ENCODE results near the gene TANC1. TPM values are rescaled to one million over a fixed set of nuclear protein-coding genes. Genes with fewer than 3 reads are reported as not detected.

TANC1 gene
- total RNA-seq, 1 experiment from 2014 or later = 26.5 TPM

DNA sequence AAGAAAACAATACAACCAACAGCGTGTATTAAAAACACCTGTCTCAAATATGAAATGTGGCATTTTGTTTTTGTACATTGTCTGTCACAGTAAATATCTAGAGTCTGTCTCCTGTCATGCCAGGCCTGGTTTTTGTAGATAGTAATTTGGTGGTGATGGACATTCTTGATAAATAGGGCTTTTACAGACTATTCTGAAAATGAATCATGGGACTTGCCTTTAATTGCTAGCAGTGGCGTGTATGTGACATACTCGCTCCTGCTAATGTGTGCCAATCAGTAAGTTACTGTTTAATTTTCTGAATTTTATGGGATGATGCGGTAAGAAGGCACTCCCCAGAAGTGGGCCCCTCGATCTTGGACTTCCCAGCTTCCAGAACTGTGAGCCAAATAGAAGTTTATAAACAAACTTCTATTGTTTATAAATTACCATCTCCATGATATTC is 83.7 kb downstream of the TANC1 start:
- Histone ChIP-seq H3K9me3 (replicated peaks) (no peaks in the 10 kb centered on the region), H3K4me1 (replicated peaks) (peaks cover 73% of the 10 kb centered on the region), H3K36me3 (no peaks in the 10 kb centered on the region), H3K4me3 (no peak overlapping the region), H3K27ac (peak overlapping the region; percentile 60), H3K27me3 (replicated peaks) (no peaks in the 10 kb centered on the region)
- DNase-seq (ENCODE audit: low read depth in 1 of 2, low spot score in 2 of 2) = no peak

DNA sequence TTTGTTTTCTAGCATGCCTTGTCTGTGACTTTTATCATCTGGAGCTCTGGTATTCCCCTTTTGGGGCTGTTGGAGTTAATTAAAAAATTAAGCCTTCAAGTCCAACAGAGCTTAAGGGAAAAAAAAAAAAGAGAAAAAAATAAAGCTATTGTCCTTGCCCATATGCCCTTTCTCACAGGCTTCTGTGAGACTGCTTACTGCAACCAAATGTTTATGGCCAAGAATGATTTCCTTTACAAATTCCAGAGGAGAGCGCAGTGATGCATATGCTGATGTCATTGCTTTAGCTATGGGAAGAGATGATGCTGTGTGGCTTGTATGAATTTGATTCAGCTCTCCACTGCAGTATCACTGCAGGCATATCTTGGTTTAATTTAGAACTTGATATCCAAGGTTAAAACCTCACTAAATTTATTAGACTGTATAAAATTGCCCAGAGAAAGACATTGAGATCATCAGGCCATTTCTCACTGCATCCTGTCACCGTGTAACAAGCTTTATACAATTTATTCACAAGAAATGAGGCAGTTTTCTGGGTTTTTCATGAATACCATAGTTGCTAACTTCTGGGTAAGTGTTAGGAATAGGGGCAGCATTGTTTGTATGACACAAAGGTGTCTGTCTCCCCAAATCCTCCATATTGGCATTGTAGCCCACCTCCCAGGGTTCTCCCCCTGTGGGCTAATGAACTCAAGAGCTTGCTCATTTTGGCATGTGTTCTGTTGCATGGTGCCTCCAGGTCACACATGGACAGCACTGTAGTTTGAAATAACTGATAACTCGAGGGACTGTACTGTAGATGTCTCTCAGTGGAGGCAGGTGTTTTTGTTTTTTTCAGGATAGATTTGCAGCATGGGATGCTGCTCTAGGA is 85.0 kb downstream of the TANC1 start:
- H3K27me3 ChIP-seq (replicated peaks) = no peaks in the 10 kb centered on the region
- peaks cover 61% of the 10 kb centered on the region for H3K4me1 ChIP-seq (replicated peaks)
- peak; percentile 55 to 81 for DNase-seq (ENCODE audit: low read depth in 1 of 2, low spot score in 2 of 2)
- H3K9me3 ChIP-seq (replicated peaks) = no peaks in the 10 kb centered on the region
- H3K36me3 ChIP-seq = no peaks in the 10 kb centered on the region
- no peak overlapping the region for H3K4me3 ChIP-seq
- H3K27ac ChIP-seq = peak overlapping the region; percentile 60

DNA sequence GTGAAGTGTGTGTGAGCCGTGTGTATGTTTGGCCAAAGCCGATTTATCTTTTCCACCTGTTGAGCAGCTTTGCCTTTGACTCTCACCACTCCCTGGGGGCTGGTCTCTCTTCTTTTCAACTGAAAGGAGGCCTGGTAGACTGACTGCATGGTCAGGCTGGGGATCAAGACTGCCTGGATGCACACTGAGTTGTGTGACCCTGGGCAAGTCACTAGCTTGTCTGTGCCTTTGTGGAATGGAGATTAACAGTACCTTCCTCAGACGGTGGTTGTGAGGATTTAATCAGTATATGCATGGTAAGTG is 85.5 kb downstream of the TANC1 start:
- no peak overlapping the region for H3K27ac ChIP-seq
- no peaks in the 10 kb centered on the region for H3K27me3 ChIP-seq (replicated peaks)
- DNase-seq (ENCODE audit: low read depth in 1 of 2, low spot score in 2 of 2) = no peak
- no peaks in the 10 kb centered on the region for H3K36me3 ChIP-seq
- H3K4me1 ChIP-seq (replicated peaks) = peaks cover 55% of the 10 kb centered on the region
- H3K4me3 ChIP-seq = no peak overlapping the region
- H3K9me3 ChIP-seq (replicated peaks) = no peaks in the 10 kb centered on the region

DNA sequence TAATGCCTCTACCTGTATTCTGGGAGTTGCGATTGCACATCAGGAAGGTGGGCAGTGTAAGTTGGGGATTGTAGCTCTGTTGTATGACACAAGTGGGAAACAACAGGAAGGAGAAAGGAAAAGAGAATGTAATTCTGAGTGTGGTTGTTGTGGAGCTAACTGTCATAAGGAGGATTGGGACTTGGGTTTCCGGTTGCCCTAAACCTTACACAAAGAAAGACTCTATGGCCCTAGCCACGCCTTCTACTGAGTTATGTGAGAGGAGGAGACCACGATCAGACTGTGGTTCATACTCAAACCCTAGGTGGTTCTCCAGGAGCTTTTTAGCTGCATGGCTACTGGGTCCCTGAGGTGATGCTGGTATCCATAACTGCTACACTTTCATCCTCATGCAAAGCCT is 86.5 kb downstream of the TANC1 start:
- Histone ChIP-seq H3K36me3 (no peaks in the 10 kb centered on the region), H3K9me3 (replicated peaks) (no peaks in the 10 kb centered on the region), H3K4me1 (replicated peaks) (peaks cover 46% of the 10 kb centered on the region), H3K27ac (no peak overlapping the region), H3K27me3 (replicated peaks) (no peaks in the 10 kb centered on the region), H3K4me3 (no peak overlapping the region)
- DNase-seq (ENCODE audit: low read depth in 1 of 2, low spot score in 2 of 2) = no peak

DNA sequence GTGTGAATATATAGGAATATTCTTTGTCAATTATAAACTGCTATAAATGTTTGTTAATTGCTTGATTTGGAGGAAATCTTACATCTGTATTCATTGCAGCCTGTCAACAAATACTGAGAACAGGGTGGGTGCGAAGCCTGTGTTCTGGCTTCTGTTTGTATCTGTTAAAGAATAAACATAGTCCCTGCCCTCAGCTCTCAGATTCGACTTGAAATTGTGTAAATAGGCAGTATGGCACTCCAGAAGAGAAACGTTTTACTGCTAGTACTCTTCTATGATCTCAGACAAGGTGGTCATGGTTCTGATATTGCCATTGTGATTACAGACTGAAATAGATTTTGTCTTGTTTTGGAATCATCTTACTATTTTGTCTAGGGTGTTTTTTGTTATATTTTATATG is 92.1 kb downstream of the TANC1 start:
- DNase-seq (ENCODE audit: low read depth in 1 of 2, low spot score in 2 of 2) = no peak
- Histone ChIP-seq H3K36me3 (no peaks in the 10 kb centered on the region), H3K27me3 (replicated peaks) (no peaks in the 10 kb centered on the region), H3K4me1 (replicated peaks) (peaks cover 15% of the 10 kb centered on the region), H3K4me3 (no peak overlapping the region), H3K9me3 (replicated peaks) (no peaks in the 10 kb centered on the region), H3K27ac (no peak overlapping the region)

DNA sequence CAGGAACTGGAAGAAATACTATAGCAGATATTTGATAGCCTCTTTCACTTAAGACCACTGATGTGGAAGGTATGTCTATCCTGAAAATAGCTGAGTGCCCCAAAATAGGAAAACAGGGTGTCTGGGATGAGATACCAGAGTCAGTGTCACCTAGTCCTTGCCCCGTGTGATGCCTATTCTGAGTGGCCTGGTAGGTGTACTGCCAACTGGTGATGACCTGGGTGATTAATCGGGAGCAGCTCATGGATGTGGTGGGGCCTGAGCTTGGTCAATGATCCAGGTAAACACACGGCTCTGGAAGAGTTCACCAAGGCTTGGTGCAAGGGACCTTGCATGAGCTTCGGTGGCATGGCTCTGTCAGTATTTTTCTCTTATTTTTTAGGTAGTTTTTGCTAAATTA is 95.2 kb downstream of the TANC1 start:
- Histone ChIP-seq H3K4me3 (no peak overlapping the region), H3K27ac (no peak overlapping the region), H3K4me1 (replicated peaks) (peaks cover 26% of the 10 kb centered on the region), H3K9me3 (replicated peaks) (no peaks in the 10 kb centered on the region), H3K36me3 (peaks cover 12% of the 10 kb centered on the region), H3K27me3 (replicated peaks) (no peaks in the 10 kb centered on the region)
- no peak for DNase-seq (ENCODE audit: low read depth in 1 of 2, low spot score in 2 of 2)

DNA sequence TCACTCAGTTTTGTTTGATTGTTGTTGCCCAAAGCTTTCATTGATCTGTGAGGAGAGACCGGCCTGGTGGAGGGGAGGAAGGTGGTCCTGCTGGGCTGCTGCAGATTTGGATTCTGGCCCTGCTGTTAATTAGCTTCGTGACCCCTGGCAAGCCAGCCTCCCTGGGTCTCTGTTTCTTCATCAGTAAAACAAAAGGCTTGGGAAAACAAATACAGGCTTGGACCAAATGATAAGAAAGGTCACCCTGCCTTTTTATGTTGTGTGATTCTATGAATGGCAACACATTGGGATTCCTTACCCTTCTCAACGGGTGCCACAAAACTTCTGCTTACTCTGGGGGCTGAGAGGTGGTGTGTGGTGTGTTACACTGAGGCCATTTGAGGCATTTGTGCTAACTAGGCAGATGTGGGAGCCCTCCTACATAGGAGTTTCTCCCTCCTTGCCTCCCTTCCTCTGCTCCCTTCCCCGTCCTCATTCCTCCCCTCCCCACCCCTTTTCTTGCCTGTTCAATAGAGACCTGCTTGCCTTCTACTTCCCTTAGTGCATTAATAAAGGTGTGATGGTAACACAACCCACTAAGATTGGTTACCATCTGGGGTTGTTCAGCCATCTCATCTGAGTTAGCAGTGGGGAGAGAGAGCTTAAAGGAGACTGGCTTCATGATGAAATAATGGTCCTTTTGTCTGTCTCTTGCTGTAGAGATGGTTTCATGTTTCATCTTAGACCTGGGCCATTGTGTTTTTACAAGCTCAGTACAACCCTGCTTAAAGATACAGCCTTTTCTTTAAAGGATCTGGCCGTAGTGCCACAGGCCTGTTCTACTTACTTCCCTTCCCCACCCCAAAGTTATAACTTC is 96.2 kb downstream of the TANC1 start:
- Histone ChIP-seq H3K27ac (peak overlapping the region; percentile 27), H3K9me3 (replicated peaks) (no peaks in the 10 kb centered on the region), H3K4me1 (replicated peaks) (peaks cover 36% of the 10 kb centered on the region), H3K27me3 (replicated peaks) (no peaks in the 10 kb centered on the region), H3K36me3 (peaks cover 15% of the 10 kb centered on the region), H3K4me3 (no peak overlapping the region)
- DNase-seq (ENCODE audit: low read depth in 1 of 2, low spot score in 2 of 2) = no peak

DNA sequence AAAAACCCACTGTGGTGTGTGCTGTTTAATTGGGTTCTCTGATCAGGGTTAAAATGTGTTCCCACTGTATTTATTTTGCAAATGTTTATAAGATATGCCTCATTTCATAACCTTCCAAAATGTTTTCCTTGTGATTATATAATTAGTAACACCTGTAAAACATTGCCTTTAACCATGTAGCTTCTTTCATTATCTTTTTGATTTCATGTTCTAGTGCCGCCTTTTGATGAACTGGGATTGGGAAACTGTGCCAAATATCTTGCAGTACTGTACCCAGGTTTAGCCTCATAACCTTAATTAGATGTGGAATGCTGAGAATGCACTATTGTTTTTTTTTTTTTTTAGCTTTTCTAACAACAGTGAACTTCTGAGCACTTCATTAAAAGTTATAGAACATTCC is 96.9 kb downstream of the TANC1 start:
- H3K27ac ChIP-seq = peak overlapping the region; percentile 27

DNA sequence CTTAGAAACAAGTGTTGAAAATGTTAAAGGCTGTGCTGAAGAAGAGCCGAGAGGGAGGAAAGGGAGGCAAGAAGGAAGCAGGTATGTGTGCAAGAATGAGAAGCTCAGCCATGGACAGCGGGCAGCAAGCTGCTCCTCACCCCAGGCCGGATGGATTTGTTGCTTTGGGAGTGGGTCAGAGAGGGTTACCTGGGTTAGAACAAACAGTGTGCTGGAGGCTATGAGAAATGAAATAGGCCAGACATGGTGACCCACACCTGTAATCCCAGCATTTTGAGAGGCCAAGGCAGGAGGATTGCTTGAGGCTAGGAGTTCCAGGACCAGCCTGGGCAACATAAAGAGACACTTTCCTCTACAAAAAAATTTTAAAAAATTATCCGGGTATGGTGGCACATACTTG is 97.5 kb downstream of the TANC1 start:
- peaks cover 48% of the 10 kb centered on the region for H3K4me1 ChIP-seq (replicated peaks)
- H3K36me3 ChIP-seq = peaks cover 15% of the 10 kb centered on the region
- H3K27me3 ChIP-seq (replicated peaks) = no peaks in the 10 kb centered on the region
- H3K4me3 ChIP-seq = no peak overlapping the region
- peak overlapping the region; percentile 27 for H3K27ac ChIP-seq
- no peaks in the 10 kb centered on the region for H3K9me3 ChIP-seq (replicated peaks)
- no peak for DNase-seq (ENCODE audit: low read depth in 1 of 2, low spot score in 2 of 2)

More for the DNA sequence above, 96.9 kb downstream of the TANC1 start:
- Histone ChIP-seq H3K27me3 (replicated peaks) (no peaks in the 10 kb centered on the region), H3K9me3 (replicated peaks) (no peaks in the 10 kb centered on the region), H3K4me3 (no peak overlapping the region), H3K4me1 (replicated peaks) (peaks cover 42% of the 10 kb centered on the region), H3K36me3 (peaks cover 15% of the 10 kb centered on the region)
- DNase-seq (ENCODE audit: low read depth in 1 of 2, low spot score in 2 of 2) = peak in 1 of 2 experiments; percentile 51

DNA sequence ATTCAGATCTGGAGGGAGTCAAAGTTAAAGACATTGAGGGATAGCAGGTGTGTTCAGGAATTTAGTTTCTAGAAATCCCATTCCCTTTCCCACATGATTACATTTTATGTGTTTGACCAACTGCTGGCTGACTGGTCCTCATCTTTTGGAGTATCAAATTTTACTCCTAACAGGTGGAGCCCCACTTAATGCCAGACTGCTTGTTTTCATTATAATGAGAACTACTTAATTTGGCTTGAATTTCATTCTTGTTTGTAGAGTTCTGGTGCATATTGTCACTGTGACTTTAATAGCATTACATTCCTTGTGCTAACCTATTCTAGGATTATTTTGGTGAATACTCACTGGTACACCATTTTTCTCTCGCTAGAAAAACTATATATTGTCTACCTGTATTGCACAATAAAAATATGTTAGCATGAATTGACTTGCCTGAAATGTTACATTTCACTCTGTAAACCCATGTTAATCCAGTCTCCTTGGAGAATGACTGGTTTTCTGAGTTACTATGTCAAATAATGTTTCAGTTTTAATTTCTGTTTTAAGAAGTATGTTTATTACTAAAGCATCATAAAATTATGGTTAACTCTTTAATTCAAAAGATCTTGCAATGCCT is 98.2 kb downstream of the TANC1 start:
- no peak overlapping the region for H3K27ac ChIP-seq
- peaks cover 15% of the 10 kb centered on the region for H3K36me3 ChIP-seq
- H3K9me3 ChIP-seq (replicated peaks) = no peaks in the 10 kb centered on the region
- no peaks in the 10 kb centered on the region for H3K27me3 ChIP-seq (replicated peaks)
- DNase-seq (ENCODE audit: low read depth in 1 of 2, low spot score in 2 of 2) = no peak
- no peak overlapping the region for H3K4me3 ChIP-seq
- peaks cover 56% of the 10 kb centered on the region for H3K4me1 ChIP-seq (replicated peaks)

DNA sequence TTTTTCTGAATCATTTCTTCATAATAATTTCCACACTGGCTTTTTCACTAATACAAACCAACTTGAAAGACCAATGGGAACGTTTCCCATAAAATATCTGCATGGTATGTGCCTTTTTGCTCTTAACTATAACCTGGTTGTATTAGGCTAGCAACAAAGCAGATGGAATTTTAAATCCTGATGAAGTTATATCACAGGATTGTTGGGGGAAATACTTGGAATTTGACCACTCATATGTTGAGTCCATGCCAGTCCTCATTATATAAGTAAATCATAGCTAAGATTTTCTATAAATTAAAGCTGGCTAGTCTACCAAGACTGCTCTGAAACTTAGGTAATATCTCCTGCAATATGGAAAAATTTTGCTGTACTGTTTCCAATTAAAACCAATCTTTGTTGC is 99.5 kb downstream of the TANC1 start:
- peaks cover 19% of the 10 kb centered on the region for H3K36me3 ChIP-seq
- DNase-seq (ENCODE audit: low read depth in 1 of 2, low spot score in 2 of 2) = no peak
- peaks cover 69% of the 10 kb centered on the region for H3K4me1 ChIP-seq (replicated peaks)
- no peaks in the 10 kb centered on the region for H3K27me3 ChIP-seq (replicated peaks)
- H3K4me3 ChIP-seq = no peak overlapping the region
- no peaks in the 10 kb centered on the region for H3K9me3 ChIP-seq (replicated peaks)
- H3K27ac ChIP-seq = no peak overlapping the region

DNA sequence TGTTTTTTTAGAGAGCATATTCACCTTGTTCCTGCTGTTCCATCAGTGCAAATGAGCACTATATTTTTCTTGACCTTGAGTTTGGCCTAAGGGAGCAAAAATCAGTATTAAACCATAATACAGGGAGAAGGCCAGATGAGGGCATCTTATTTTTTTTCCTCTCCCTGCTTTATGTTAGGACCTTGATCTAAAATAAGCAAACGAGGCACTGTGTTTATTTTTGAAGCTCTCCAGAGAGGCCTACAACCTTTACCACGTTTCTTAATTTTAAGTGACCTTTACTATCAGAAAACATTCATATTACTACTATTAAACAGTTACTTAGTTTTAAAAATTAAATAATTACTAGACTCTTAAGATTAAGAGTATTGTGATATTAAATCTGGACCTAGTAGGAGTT is 100.8 kb downstream of the TANC1 start:
- Histone ChIP-seq H3K36me3 (peaks cover 19% of the 10 kb centered on the region), H3K4me3 (no peak overlapping the region), H3K4me1 (replicated peaks) (peaks cover 80% of the 10 kb centered on the region), H3K9me3 (replicated peaks) (no peaks in the 10 kb centered on the region), H3K27ac (peak overlapping the region; percentile 81), H3K27me3 (replicated peaks) (no peaks in the 10 kb centered on the region)
- DNase-seq (ENCODE audit: low read depth in 1 of 2, low spot score in 2 of 2) = no peak

DNA sequence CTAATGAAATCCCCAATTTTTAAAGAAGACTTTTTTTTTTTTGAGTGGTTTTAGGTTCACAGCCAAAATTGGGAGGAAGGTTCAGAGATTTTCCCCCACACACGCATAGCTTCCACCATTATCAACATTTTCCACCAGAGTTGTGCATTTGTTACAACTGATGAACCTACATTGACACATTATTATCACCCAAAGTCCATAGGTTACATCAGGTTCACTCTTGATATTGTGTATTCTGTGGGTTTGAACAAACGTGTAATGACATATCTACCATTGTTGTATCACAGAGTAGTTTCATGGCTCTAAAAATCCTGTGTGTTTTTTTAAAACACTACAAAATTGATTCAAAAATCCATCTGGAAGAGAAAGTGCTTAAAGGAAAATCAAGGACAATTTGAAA is 101.8 kb downstream of the TANC1 start:
- no peaks in the 10 kb centered on the region for H3K9me3 ChIP-seq (replicated peaks)
- peak overlapping the region; percentile 81 for H3K27ac ChIP-seq
- H3K27me3 ChIP-seq (replicated peaks) = no peaks in the 10 kb centered on the region
- H3K4me1 ChIP-seq (replicated peaks) = peaks cover 70% of the 10 kb centered on the region
- DNase-seq (ENCODE audit: low read depth in 1 of 2, low spot score in 2 of 2) = no peak
- H3K4me3 ChIP-seq = no peak overlapping the region
- H3K36me3 ChIP-seq = peaks cover 19% of the 10 kb centered on the region

All from SJSA1 (cell line).